Skeletal muscle tissue (tissue), 4 donors: ENCODE data around the gene ZNF280B. TPM values are rescaled to one million over a fixed set of nuclear protein-coding genes. Genes with fewer than 3 reads are reported as not detected.

Experiments
- H3K27ac ChIP-seq: one replicate; pipeline ENCODE4 v1.7.0; 2013; ENCODE audit warnings: mild to moderate bottlenecking, low read depth, low read length, inconsistent platforms
- H3K27me3 ChIP-seq, 3 donors: one replicate each; pipeline ENCODE4 v1.7.0; 2013; ENCODE audit warnings: low read length in 3 of 3; ENCODE audit not compliant: control insufficient read depth in 3 of 3, insufficient read depth in 3 of 3
- H3K36me3 ChIP-seq, 3 donors: one replicate each; pipeline ENCODE4 v1.7.0; 2013; ENCODE audit warnings: low read length in 3 of 3; ENCODE audit not compliant: control insufficient read depth in 3 of 3, insufficient read depth in 3 of 3
- H3K4me1 ChIP-seq, 3 donors: one replicate each; pipeline ENCODE4 v1.7.0; 2013; ENCODE audit warnings: low read length in 3 of 3, mild to moderate bottlenecking in 3 of 3; ENCODE audit not compliant: control insufficient read depth in 3 of 3, insufficient read depth in 3 of 3
- H3K4me3 ChIP-seq, 3 donors: one replicate each; pipeline ENCODE4 v1.7.0; 2013; ENCODE audit warnings: low read length in 3 of 3
- H3K9ac ChIP-seq, 3 donors: one replicate each; pipeline ENCODE4 v1.7.0; 2013; ENCODE audit warnings: low read length in 3 of 3, mild to moderate bottlenecking in 3 of 3, moderate library complexity in 2 of 3, low read depth in 1 of 3
- H3K9me3 ChIP-seq, 3 donors: one replicate each; pipeline ENCODE4 v1.7.0; 2013; ENCODE audit warnings: low read length in 3 of 3; ENCODE audit not compliant: control insufficient read depth in 3 of 3
- total RNA-seq: library from RNA; depleted of rRNA; stranded (reverse); fragments of >200 nt; gene quantifications from one replicate; pipeline ENCODE4 v1.2.3, GENCODE V29; 2014
- donor health status: Osteomylitis.

Gene ZNF280B
- total RNA-seq, 1 donor from 2014 or later, result 1.6 TPM

DNA sequence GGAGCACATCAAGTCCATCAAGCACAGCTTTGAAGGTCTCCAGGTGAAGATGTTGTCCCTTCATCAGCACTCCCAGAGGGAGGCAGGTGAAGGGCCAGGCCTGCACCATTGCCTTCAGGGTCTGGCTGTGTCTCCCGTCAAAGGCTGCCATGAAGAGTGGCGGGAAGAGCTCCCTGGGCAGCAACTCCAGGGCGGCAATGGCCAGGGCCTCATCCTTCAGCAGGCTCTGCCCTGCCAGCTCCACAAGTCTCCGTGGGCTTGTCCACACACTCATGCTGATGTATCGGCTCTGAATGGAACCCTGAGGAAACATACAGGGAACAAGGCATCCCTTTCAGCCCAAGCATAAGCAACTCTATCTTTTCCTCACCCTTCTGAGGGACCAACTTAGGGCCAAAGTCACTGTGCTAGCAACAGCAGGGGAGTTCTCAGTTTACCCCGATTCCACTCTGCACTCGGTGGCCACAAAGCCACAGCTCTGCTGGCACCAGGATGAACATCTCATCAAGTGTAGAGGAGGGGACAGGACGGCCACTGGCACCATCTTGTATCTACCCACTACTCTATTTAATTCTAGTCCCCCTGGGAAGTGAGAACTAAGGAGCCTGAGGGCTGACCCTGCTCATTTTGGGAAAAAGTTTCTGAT, 42.4 kb upstream of the ZNF280B start:
- Histone ChIP-seq H3K9me3 (no peaks in the 10 kb centered on the region), H3K27me3 (peaks cover 0 to 9% (median 4%) of the 10 kb centered on the region in 3 donors), H3K9ac (no peak overlapping the region), H3K4me3 (no peak overlapping the region), H3K4me1 (no peaks in the 10 kb centered on the region), H3K36me3 (no peaks in the 10 kb centered on the region), H3K27ac (no peak overlapping the region)

- Histone ChIP-seq H3K4me3 (no peak overlapping the region), H3K27me3 (peaks cover 0 to 9% (median 4%) of the 10 kb centered on the region in 3 donors), H3K9me3 (no peaks in the 10 kb centered on the region), H3K9ac (no peak overlapping the region), H3K27ac (no peak overlapping the region), H3K4me1 (no peaks in the 10 kb centered on the region), H3K36me3 (no peaks in the 10 kb centered on the region)
These were observed 40.4 kb upstream of the ZNF280B start for GRCh38 chr22:22548910-22549309.

DNA sequence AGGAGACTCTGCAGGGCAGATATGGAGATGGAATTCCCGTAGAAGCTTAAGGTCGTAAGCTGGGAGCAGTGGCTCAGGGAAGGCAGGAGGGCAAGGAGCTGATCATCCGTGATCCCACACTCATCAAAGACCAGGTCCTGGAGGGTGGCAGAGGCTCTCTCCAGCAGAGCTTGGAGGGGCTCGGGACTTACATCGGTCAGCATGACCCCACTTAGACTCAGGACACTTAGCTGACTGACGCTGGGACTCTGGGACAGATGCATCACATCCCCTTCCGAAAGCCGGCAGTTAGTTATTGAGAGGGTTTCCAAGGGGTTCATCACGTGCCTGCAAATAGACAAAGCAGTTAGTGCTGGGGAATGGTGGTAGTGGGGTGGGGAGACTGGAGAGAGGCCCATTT, 39.8 kb upstream of the ZNF280B start:
- Histone ChIP-seq H3K36me3 (no peaks in the 10 kb centered on the region), H3K27me3 (peaks cover 0 to 9% (median 4%) of the 10 kb centered on the region in 3 donors), H3K9me3 (no peaks in the 10 kb centered on the region), H3K9ac (no peak overlapping the region), H3K4me1 (no peaks in the 10 kb centered on the region), H3K4me3 (no peak overlapping the region), H3K27ac (no peak overlapping the region)

- Histone ChIP-seq H3K27me3 (peaks cover under 1 to 9% (median 4%) of the 10 kb centered on the region in 3 donors), H3K4me3 (no peak overlapping the region), H3K27ac (no peak overlapping the region), H3K9me3 (no peaks in the 10 kb centered on the region), H3K36me3 (no peaks in the 10 kb centered on the region), H3K9ac (no peak overlapping the region), H3K4me1 (no peaks in the 10 kb centered on the region)
These were observed 39.3 kb upstream of the ZNF280B start for GRCh38 chr22:22547692-22548300.

- Histone ChIP-seq H3K36me3 (no peaks in the 10 kb centered on the region), H3K9me3 (no peaks in the 10 kb centered on the region), H3K27me3 (peaks cover 6 to 8% (median 7%) of the 10 kb centered on the region in 3 donors), H3K4me3 (no peak overlapping the region), H3K27ac (no peak overlapping the region), H3K9ac (no peak overlapping the region), H3K4me1 (no peaks in the 10 kb centered on the region)
These were observed 38.7 kb upstream of the ZNF280B start for GRCh38 chr22:22547226-22547625.

- peaks cover 6 to 13% (median 7%) of the 10 kb centered on the region in 3 donors for H3K27me3 ChIP-seq
- no peak overlapping the region for H3K27ac ChIP-seq
These were observed 37.9 kb upstream of the ZNF280B start for GRCh38 chr22:22546490-22546889.

DNA sequence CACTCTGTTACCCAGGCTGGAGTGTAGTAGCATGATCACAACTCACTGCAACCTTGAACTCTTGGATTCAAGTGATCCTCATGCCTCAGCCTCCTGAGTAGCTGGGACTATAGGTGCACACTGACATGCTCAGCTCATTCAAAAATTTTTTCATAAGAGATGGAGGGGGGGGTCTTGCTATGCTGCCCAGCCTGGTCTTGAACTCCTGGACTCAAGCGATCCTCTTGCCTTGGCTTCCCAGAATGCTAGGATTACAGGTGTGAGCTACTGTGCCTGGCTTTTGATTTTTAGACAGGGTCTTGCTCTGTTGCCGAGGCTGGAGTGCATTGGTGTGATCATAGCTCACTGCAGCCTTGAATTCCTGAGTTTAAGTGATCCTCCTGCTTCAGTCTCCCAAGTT, 36.5 kb upstream of the ZNF280B start:
- H3K9me3 ChIP-seq, result no peaks in the 10 kb centered on the region
- peaks cover 3 to 13% (median 6%) of the 10 kb centered on the region in 3 donors for H3K27me3 ChIP-seq
- H3K27ac ChIP-seq, result no peak overlapping the region
- no peak overlapping the region for H3K9ac ChIP-seq
- no peaks in the 10 kb centered on the region for H3K4me1 ChIP-seq
- H3K4me3 ChIP-seq, result no peak overlapping the region
- H3K36me3 ChIP-seq, result no peaks in the 10 kb centered on the region

More at GRCh38 chr22:22546490-22546889, 37.9 kb upstream of the ZNF280B start:
- no peaks in the 10 kb centered on the region for H3K36me3 ChIP-seq
- H3K9ac ChIP-seq, result no peak overlapping the region
- no peaks in the 10 kb centered on the region for H3K4me1 ChIP-seq
- no peak overlapping the region for H3K4me3 ChIP-seq
- H3K9me3 ChIP-seq, result no peaks in the 10 kb centered on the region

DNA sequence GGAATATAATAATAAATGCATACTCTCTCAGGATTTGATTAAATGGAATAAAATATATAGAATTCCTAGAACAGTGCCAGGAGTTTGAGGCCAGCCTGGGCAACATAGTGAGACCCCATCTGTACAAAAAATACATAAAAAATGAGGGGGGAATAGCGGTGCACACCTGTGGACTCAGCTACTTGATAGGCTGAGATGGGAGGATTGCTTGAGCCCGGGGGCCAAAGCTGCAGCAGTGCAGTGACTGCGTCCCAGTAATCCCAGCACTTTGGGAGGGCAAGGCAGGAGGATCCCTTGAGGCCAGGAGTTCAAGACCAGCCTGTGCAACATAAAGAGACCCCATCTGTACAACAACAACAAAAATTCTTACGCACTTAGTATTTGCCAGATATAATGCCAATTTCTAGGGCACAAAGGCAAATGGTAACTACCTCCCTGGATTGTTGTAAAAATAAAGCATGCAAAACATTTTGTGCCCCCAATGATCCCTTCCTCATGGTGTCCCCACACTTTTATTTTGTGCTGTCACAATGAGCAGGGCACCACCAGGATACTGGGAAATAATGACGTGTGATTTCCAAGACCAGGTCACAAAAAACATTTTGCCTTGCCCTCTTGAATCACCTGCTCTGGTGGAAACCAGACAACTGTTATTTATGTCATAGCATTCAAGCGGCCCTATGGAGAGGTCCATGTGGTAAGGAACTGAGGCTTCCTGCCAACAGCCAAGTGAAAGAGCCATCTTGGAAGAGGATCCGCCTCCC, 29.9 kb upstream of the ZNF280B start:
- no peak overlapping the region for H3K27ac ChIP-seq
- H3K9ac ChIP-seq, result no peak overlapping the region
- no peak overlapping the region for H3K4me3 ChIP-seq
- no peaks in the 10 kb centered on the region for H3K4me1 ChIP-seq
- H3K27me3 ChIP-seq, result peaks cover 0 to 8% (median 6%) of the 10 kb centered on the region in 3 donors
- H3K36me3 ChIP-seq, result no peaks in the 10 kb centered on the region
- no peaks in the 10 kb centered on the region for H3K9me3 ChIP-seq

- Histone ChIP-seq H3K27ac (no peak overlapping the region), H3K9me3 (no peaks in the 10 kb centered on the region), H3K36me3 (no peaks in the 10 kb centered on the region)
These were observed 28.4 kb upstream of the ZNF280B start for GRCh38 chr22:22536916-22537315.

GRCh38 chr22:22536515-22536914, 28.0 kb upstream of the ZNF280B start:
- Histone ChIP-seq H3K36me3 (no peaks in the 10 kb centered on the region), H3K27ac (no peak overlapping the region), H3K4me1 (no peaks in the 10 kb centered on the region)

More at GRCh38 chr22:22536916-22537315, 28.4 kb upstream of the ZNF280B start:
- Histone ChIP-seq H3K27me3 (peaks cover 0 to 1% (median 0%) of the 10 kb centered on the region in 3 donors), H3K4me1 (no peaks in the 10 kb centered on the region), H3K9ac (no peak overlapping the region), H3K4me3 (no peak overlapping the region)

More at GRCh38 chr22:22536515-22536914, 28.0 kb upstream of the ZNF280B start:
- Histone ChIP-seq H3K4me3 (no peak overlapping the region), H3K27me3 (no peaks in the 10 kb centered on the region), H3K9ac (no peak overlapping the region), H3K9me3 (no peaks in the 10 kb centered on the region)
